Esophagus (tissue), 2 donors: Measurements from ENCODE around the gene NBEAL2. TPM values are rescaled to one million over a fixed set of nuclear protein-coding genes. Genes with fewer than 3 reads are reported as not detected.
A peak's percentile ranks its signal among the peaks of the same experiment; 100 is the strongest.

Source experiments
- H3K27ac ChIP-seq, 2 donors: one replicate each; pipeline ENCODE4 v1.5.1; 2013; ENCODE audit warnings: low read depth in 2 of 2, mild to moderate bottlenecking in 2 of 2, inconsistent platforms in 1 of 2, low read length in 1 of 2, moderate library complexity in 1 of 2
- H3K27me3 ChIP-seq, 2 donors: one replicate each; pipeline ENCODE4 v1.6.1; 2013; ENCODE audit warnings: low read length in 2 of 2, control low read depth in 1 of 2, mild to moderate bottlenecking in 1 of 2; ENCODE audit not compliant: insufficient read depth in 2 of 2, control insufficient read depth in 1 of 2
- H3K36me3 ChIP-seq, 2 donors: one replicate each; pipeline ENCODE4 v1.6.1; 2013; ENCODE audit warnings: low read length in 1 of 2; ENCODE audit not compliant: control insufficient read depth in 2 of 2, insufficient read depth in 2 of 2
- H3K4me1 ChIP-seq, 2 donors: one replicate each; pipeline ENCODE4 v1.6.1; 2013; ENCODE audit warnings: low read length in 1 of 2; ENCODE audit not compliant: control insufficient read depth in 2 of 2, insufficient read depth in 2 of 2
- H3K4me3 ChIP-seq, 2 donors: one replicate each; pipeline ENCODE4 v1.5.1; 2013; ENCODE audit warnings: low read length in 2 of 2, mild to moderate bottlenecking in 2 of 2, low read depth in 1 of 2, moderate library complexity in 1 of 2
- H3K9me3 ChIP-seq, 2 donors: one replicate each; pipeline ENCODE4 v1.6.1; 2013; ENCODE audit warnings: mild to moderate bottlenecking in 2 of 2, low read depth in 1 of 2, low read length in 1 of 2, moderate library complexity in 1 of 2; ENCODE audit not compliant: control insufficient read depth in 2 of 2, insufficient read depth in 1 of 2
- WGBS, 2 donors: extraction: QIAGEN DNeasy Blood & Tissue Kit; methylation state at CpG; one replicate each; pipeline ENCODE4 v1.1.7; 2013; 5-methylcytosine and 5-hydroxymethylcytosine counted together
- polyA plus RNA-seq, 2 donors: library from polyadenylated mRNA; stranded (reverse); fragments of 200-250 nt; gene quantifications; one replicate each; pipeline ENCODE4 v1.2.3, GENCODE V29; 2013
- donor health status: healthy with polysubstance abuse.
- donor health status: Bipolar disorder and iron deficiency.

NBEAL2 gene
- polyA plus RNA-seq, 2 donors: 173 to 211 TPM

- 83 to 84% methylated on average over 11 of the region's 11 CpGs for WGBS, 2 donors
- no peak overlapping the region for H3K4me3 ChIP-seq
- H3K36me3 ChIP-seq: peaks cover 0 to 27% of the 10 kb centered on the region in 2 donors
- H3K4me1 ChIP-seq: peaks cover 18 to 62% of the 10 kb centered on the region in 2 donors
- H3K9me3 ChIP-seq: no peaks in the 10 kb centered on the region
- peak overlapping the region; percentile 90 to 94 for H3K27ac ChIP-seq
- H3K27me3 ChIP-seq: no peaks in the 10 kb centered on the region
These were observed 5.4 kb downstream of the NBEAL2 start for GRCh38 chr3:46984591-46985459.

GRCh38 chr3:46985588-46985987 is 6.1 kb downstream of the NBEAL2 start:
- Histone ChIP-seq H3K36me3 (peaks cover 0 to 34% of the 10 kb centered on the region in 2 donors), H3K4me1 (peaks cover 18 to 58% of the 10 kb centered on the region in 2 donors), H3K4me3 (no peak overlapping the region), H3K27ac (peak overlapping the region; percentile 90 to 94), H3K9me3 (no peaks in the 10 kb centered on the region), H3K27me3 (no peaks in the 10 kb centered on the region)
- WGBS, 2 donors: 89 to 90% methylated on average over 5 of the region's 5 CpGs

- Histone ChIP-seq H3K27ac (peak overlapping the region; percentile 90 to 94), H3K4me1 (peaks cover 18 to 53% of the 10 kb centered on the region in 2 donors), H3K27me3 (no peaks in the 10 kb centered on the region), H3K9me3 (no peaks in the 10 kb centered on the region), H3K4me3 (peak overlapping the region in 1 of 2 donors; percentile 3), H3K36me3 (peaks cover 4 to 40% of the 10 kb centered on the region in 2 donors)
- WGBS, 2 donors: 76 to 83% methylated on average over 4 of the region's 4 CpGs
These were observed 6.7 kb downstream of the NBEAL2 start for GRCh38 chr3:46986055-46986730.

- Histone ChIP-seq H3K36me3 (peaks cover 9 to 46% of the 10 kb centered on the region in 2 donors), H3K27ac (peak overlapping the region; percentile 90 to 94), H3K9me3 (no peaks in the 10 kb centered on the region), H3K27me3 (no peaks in the 10 kb centered on the region), H3K4me1 (peaks cover 18 to 49% of the 10 kb centered on the region in 2 donors), H3K4me3 (no peak overlapping the region)
- 81 to 82% methylated on average over 3 of the region's 3 CpGs for WGBS, 2 donors
These were observed 7.4 kb downstream of the NBEAL2 start for GRCh38 chr3:46986782-46987310.

GRCh38 chr3:46987319-46987742 is 7.9 kb downstream of the NBEAL2 start:
- peaks cover 12 to 50% of the 10 kb centered on the region in 2 donors for H3K36me3 ChIP-seq
- 69 to 77% methylated on average over 9 of the region's 9 CpGs for WGBS, 2 donors
- no peaks in the 10 kb centered on the region for H3K27me3 ChIP-seq
- peak overlapping the region; percentile 90 to 94 for H3K27ac ChIP-seq
- peaks cover 18 to 49% of the 10 kb centered on the region in 2 donors for H3K4me1 ChIP-seq
- no peaks in the 10 kb centered on the region for H3K9me3 ChIP-seq
- no peak overlapping the region for H3K4me3 ChIP-seq

GRCh38 chr3:46987743-46988401 is 8.4 kb downstream of the NBEAL2 start:
- H3K4me1 ChIP-seq: peaks cover 16 to 44% of the 10 kb centered on the region in 2 donors
- 50 to 54% methylated on average over 16 of the region's 16 CpGs for WGBS, 2 donors
- H3K27ac ChIP-seq: peak overlapping the region; percentile 90 to 94
- peak overlapping the region in 1 of 2 donors; percentile 0 for H3K4me3 ChIP-seq
- H3K36me3 ChIP-seq: peaks cover 12 to 54% of the 10 kb centered on the region in 2 donors
- no peaks in the 10 kb centered on the region for H3K27me3 ChIP-seq
- no peaks in the 10 kb centered on the region for H3K9me3 ChIP-seq

- 92 to 94% methylated on average over 4 of the region's 4 CpGs for WGBS, 2 donors
- H3K9me3 ChIP-seq: no peaks in the 10 kb centered on the region
- H3K36me3 ChIP-seq: peaks cover 12 to 60% of the 10 kb centered on the region in 2 donors
- H3K27ac ChIP-seq: peak overlapping the region in 1 of 2 donors; percentile 94
- H3K27me3 ChIP-seq: no peaks in the 10 kb centered on the region
- no peak overlapping the region for H3K4me3 ChIP-seq
- peaks cover 15 to 41% of the 10 kb centered on the region in 2 donors for H3K4me1 ChIP-seq
These were observed 9.2 kb downstream of the NBEAL2 start for GRCh38 chr3:46988616-46989015.

GRCh38 chr3:46989146-46989810 is 9.8 kb downstream of the NBEAL2 start:
- Histone ChIP-seq H3K27me3 (no peaks in the 10 kb centered on the region), H3K36me3 (peaks cover 12 to 65% of the 10 kb centered on the region in 2 donors), H3K9me3 (no peaks in the 10 kb centered on the region), H3K27ac (peak overlapping the region in 1 of 2 donors; percentile 94), H3K4me1 (peaks cover 15 to 40% of the 10 kb centered on the region in 2 donors), H3K4me3 (no peak overlapping the region)
- WGBS, 2 donors: 86 to 87% methylated on average over 17 of the region's 17 CpGs
